Epithelial cell of proximal tubule (primary cell): ENCODE measurements around the gene ZNF185. TPM values are rescaled to one million over a fixed set of nuclear protein-coding genes. Genes with fewer than 3 reads are reported as not detected.

Source experiments
- DNase-seq: peaks from one replicate; pipeline ENCODE4 v3.0.0-alpha.2; 2011; ENCODE audit warnings: low read depth
- H3K4me3 ChIP-seq: 2 replicates; pipeline ENCODE4 v1.5.1; 2011; ENCODE audit warnings: low read depth, mild to moderate bottlenecking, low read length
- total RNA-seq: library from RNA; depleted of rRNA; stranded (reverse); fragments of >200 nt; gene quantifications from 2 replicates; pipeline ENCODE4 v1.2.3, GENCODE V29; 2015
- TF ChIP-seq, protein P1 (sequence below): conservative IDR thresholded peaks from 2 replicates; pipeline ENCODE4 v1.5.1; 2012; ENCODE audit warnings: low read depth, mild to moderate bottlenecking, low read length

ZNF185 gene
- total RNA-seq, 1 donor from 2014 or later: 41.6 TPM

DNA sequence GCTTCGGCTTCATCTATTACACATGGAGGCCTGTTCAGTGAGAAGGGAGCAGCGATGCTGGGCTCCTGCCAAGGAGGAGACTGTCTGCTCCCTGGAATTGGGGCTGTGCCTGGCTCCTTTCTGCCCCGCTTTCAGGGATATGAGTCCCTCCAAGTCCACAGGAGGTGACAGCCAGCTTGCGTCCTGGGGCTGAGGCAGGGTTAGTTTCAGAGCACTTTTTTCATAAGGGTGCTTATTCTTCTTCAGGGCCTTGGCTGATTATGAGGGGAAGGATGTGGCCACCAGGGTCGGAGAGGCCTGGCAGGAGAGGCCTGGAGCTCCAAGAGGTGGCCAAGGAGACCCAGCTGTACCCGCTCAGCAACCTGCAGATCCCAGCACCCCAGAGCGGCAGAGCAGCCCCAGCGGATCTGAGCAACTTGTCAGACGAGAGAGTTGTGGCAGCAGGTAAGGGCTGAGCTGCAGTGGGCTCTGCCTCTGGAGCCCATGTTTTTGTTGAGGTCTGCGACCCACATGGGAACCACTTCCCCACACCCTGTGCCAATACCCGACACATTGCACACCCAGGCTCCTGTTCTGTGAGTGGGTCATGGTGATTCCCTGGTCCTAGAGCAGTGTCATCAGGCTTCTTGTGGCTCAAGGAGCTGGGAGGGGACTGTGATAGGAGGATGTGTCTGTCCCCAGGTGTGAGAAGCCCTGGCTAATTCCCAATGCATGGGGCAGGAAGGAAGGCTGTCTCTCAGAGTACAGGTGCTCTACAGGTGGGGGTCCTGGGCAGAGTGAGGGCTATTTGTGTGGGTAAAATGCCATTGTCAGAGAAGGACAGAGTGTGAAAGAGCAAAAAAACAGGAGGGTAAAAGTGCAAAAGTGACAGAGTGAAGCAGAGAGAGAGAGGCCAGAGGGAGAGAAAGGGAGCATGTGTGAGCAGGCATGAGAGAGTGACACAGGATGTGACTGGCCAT, 47.4 kb downstream of the ZNF185 start:
- no peak for DNase-seq
- H3K4me3 ChIP-seq: no peak overlapping the region
- TF ChIP-seq, protein P1, sequence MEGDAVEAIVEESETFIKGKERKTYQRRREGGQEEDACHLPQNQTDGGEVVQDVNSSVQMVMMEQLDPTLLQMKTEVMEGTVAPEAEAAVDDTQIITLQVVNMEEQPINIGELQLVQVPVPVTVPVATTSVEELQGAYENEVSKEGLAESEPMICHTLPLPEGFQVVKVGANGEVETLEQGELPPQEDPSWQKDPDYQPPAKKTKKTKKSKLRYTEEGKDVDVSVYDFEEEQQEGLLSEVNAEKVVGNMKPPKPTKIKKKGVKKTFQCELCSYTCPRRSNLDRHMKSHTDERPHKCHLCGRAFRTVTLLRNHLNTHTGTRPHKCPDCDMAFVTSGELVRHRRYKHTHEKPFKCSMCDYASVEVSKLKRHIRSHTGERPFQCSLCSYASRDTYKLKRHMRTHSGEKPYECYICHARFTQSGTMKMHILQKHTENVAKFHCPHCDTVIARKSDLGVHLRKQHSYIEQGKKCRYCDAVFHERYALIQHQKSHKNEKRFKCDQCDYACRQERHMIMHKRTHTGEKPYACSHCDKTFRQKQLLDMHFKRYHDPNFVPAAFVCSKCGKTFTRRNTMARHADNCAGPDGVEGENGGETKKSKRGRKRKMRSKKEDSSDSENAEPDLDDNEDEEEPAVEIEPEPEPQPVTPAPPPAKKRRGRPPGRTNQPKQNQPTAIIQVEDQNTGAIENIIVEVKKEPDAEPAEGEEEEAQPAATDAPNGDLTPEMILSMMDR: no peak

DNA sequence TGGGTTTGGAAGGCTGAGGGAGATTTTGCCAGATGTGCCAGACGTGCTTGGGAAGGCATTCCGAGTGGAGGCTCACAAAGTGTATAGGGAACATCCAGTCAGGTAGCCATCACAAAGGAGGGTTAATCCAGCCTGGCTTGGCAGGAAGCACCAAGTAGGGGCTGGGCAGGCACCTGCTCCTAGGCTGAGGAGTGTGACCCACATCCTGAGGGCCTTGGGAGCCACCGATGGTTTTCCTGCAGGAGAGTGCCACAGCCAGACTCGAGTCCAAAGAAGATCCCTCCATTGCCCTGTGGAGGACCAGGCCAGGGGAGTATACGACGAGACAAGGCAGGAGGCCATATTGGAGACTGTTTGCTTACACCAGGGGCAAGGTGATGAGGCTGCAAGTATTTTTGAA, 48.8 kb downstream of the ZNF185 start:
- no peak for DNase-seq
- TF ChIP-seq, protein P1: no peak
- H3K4me3 ChIP-seq: no peak overlapping the region

Other genes starting within 250 kb of the ZNF185 start
- not detected in 2 replicates for gene MAGEA3, start 199.3 kb upstream of the ZNF185 start, total RNA-seq
- not detected in 2 replicates for gene CSAG2, start 188.8 kb upstream of the ZNF185 start, total RNA-seq
- gene MAGEA2B, start 183.4 kb upstream of the ZNF185 start, total RNA-seq: not detected in 2 replicates
- not detected in 2 replicates for gene CSAG1, start 164.3 kb upstream of the ZNF185 start, total RNA-seq
- gene MAGEA12, start 164.3 kb upstream of the ZNF185 start, total RNA-seq: not detected in 2 replicates
- gene MAGEA2, start 144.2 kb upstream of the ZNF185 start, total RNA-seq: not detected in 2 replicates
- not detected in 2 replicates for gene CSAG3, start 138.8 kb upstream of the ZNF185 start, total RNA-seq
- not detected in 2 replicates for gene MAGEA6, start 128.4 kb upstream of the ZNF185 start, total RNA-seq
- gene CETN2, start 67.3 kb upstream of the ZNF185 start, total RNA-seq: 34.4 and 53.7 TPM in 2 replicates
- 19.3 and 47.4 TPM in 2 replicates for gene NSDHL, start 67.0 kb upstream of the ZNF185 start, total RNA-seq
- gene PNMA5, start 96.0 kb downstream of the ZNF185 start, total RNA-seq: not detected in 2 replicates
- 0.22 and 0.69 TPM in 2 replicates for gene PNMA3, start 158.4 kb downstream of the ZNF185 start, total RNA-seq
- 2.5 and 3.3 TPM in 2 replicates for gene PNMA6A, start 174.4 kb downstream of the ZNF185 start, total RNA-seq